ENCODE results near the gene ZGPAT.

The ZGPAT gene

DNA sequence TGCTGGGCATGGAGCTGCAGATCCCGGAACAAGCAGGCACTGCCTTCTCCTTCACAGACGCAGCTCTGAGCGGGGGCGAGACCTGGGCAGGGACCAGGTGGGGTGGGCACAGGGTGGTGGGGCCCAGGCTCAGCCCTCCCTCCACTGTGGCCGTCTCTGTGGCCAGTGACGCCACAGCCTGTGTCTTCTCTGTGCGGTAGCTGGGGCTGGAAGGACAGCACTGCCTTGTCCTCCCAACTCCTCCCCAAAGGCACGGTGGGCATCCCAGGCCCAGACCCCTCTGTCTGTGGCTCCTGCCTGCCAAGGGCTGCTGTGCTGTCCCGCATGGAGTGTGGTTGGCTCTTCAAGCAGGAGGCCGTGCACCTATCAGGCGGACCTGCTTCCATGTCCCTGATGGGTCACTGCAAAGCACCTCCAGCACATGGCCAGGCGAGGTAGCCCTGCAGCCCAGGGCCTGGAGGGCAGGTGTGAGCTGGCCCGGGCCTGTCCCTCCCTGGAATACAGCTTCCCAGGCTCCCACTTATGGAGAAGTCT is 26.2 kb upstream of the ZGPAT start:
- TF ChIP-seq, protein P1, sequence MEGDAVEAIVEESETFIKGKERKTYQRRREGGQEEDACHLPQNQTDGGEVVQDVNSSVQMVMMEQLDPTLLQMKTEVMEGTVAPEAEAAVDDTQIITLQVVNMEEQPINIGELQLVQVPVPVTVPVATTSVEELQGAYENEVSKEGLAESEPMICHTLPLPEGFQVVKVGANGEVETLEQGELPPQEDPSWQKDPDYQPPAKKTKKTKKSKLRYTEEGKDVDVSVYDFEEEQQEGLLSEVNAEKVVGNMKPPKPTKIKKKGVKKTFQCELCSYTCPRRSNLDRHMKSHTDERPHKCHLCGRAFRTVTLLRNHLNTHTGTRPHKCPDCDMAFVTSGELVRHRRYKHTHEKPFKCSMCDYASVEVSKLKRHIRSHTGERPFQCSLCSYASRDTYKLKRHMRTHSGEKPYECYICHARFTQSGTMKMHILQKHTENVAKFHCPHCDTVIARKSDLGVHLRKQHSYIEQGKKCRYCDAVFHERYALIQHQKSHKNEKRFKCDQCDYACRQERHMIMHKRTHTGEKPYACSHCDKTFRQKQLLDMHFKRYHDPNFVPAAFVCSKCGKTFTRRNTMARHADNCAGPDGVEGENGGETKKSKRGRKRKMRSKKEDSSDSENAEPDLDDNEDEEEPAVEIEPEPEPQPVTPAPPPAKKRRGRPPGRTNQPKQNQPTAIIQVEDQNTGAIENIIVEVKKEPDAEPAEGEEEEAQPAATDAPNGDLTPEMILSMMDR (IDR thresholded peaks at IDR 0.05), result no peak

DNA sequence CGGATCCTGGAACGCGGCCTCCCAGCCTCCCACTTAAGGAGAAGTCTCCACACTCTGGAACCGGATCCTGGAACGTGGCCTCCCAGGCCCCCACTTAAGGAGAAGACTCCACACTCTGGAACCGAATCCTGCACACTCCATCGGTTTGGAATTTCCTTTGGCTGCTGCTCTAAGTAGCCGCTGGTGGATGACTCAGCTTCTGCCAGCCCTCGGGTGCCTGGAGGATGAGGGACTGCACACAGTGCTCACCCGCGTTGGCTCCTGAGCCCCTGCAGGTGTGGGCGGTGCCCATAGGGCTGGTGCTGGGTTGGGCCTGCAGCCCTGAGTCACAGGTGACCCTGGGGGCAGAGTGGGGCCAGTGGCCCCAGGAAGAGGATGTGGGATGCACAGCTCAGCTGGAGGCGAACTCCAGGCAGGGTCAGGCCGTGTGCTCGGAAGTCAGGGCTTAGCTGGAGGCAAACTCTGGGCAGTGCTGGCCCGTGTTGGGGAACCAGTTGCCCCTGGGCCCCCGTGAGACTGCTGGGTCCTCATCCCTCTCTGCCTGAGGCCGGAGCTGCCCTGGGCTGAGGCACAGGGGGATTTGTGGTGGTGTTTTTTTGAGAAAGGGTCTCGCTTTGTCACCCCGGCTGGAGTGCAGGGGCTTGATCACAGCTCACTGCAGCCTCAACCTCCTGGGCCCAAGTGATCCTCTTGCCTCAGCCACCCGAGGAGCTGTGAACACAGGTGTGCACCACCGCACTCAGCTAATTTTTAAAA is 25.3 kb upstream of the ZGPAT start:
- TF ChIP-seq, protein P1 (IDR thresholded peaks at IDR 0.05), result no peak

DNA sequence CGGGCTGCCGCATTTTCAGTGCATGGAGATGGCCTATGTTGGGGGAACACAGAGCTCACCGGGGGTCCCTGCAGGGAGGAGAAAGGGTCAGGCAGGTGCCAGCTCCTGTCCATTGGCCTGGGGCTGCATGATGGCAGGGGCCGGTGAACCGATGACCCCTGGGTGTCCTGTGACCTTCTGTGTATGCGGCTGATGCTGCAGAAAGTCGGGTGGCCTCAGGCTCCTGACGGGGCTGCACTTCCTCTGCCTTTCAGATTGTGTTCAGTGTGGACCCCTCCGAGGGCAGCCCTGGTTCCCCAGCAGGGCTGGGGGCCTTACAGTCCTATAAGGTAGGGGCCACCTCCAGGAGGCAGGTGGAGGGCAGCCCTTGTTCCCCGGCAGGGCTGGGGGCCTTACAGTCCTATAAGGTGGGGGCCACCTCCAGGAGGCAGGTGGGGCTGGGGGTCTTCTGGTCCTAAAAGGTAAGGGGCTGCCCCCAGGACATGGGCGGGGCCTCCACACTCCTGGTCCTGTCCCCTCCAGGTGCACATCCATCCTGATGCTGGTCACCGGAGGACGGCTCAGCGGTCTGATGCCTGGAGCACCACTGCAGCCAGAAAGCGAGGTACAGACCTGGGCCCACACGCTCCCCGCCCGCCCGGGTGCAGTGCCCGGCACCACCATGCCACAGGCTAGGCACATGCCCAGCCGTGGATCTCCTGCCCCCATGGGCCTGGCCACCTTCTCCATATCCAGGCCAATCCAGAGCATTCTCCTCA is 22.4 kb upstream of the ZGPAT start:
- TF ChIP-seq, protein P1 (IDR thresholded peaks at IDR 0.05), result no peak

DNA sequence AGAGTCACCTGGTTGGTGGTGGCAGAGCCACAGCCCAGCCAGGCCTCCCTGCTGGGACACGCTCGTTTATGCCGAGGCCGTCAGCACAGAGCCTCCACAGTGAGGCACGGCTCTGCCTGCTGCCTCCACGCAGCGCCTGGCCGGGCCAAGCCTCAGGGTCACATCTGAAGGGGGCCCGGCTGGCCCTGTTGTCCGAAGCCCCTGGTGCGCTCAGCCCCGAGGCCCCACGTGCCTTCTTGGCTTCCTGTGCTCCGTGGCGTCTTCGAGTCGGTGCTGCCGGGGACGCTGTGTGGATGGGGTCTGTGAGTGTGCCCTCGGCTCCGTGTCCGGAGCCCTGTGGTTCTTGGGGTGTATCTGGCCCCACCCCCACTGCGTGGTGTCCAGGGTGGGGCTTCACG is 21.7 kb upstream of the ZGPAT start:
- TF ChIP-seq, protein P1 (IDR thresholded peaks at IDR 0.05), result no peak

DNA sequence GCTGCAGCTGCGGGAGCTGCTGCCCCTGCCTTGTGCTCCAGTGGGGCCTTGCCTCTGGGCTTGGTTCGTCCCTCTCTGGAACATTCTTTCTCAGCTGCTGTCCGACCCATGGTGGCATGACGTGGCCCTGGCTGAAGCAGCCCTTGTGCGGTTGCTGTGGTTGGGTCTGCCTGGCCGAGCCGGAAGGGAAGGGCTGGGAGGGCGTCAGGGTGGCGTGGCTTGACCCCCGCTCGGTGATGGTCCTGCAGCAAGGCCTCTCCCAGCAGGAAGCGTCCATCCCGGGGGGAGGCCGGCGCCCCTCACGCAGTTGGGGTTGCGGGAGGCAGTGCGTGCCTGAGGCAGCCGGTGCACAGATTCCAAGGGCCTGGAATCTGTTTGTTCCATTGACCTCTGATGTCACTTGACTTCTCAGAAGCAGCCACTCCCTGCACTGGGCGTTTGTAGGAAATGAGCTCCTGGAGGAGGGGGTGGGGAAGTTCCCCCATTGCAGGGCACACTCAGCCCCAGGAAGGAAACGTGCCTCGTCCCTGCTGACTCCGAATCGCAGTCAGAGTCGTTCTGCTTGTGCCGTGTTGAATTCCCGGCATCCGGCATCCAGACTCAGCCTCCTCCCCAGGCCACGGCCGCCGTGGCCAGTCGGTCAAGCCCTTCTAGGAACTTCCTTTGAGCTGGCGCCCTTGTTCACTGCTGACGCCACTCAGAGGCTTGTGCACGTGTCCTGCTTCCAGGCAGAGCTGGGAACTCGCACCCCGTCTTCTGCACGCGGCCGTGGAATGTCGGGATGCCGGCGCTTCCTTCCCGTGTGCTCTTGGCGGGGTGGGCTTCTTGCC is 21.1 kb upstream of the ZGPAT start:
- TF ChIP-seq, protein P1 (IDR thresholded peaks at IDR 0.05), result no peak

DNA sequence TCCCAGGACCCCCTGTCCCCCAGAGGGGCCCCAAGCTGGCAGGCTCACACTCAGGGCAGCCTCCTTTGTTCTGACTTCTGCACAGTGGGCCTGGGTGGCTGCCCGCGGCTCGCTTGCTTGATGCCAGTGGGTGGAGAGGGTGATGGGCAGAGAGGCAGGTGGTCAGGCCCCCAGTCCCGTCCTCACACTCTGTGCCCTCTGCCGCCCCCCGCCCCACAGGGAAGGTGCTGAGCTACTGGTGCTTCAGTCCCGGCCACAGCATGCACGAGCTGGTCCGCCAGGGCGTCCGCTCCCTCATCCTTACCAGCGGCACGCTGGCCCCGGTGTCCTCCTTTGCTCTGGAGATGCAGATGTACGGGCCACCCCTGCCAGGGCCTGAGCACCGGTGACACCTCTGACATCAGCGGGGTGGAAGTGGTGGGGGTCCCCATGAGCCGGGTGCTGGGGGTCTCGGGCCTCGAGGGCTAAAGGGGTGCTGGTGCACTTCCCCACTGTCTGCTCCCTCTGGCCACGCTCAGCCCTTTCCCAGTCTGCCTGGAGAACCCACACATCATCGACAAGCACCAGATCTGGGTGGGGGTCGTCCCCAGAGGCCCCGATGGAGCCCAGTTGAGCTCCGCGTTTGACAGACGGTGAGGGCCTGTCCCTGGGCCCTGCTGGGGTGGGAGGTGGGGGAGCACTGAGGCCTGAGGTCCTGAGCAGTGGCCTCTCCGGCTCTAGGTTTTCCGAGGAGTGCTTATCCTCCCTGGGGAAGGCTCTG is 20.2 kb upstream of the ZGPAT start:
- TF ChIP-seq, protein P1 (IDR thresholded peaks at IDR 0.05), result no peak

Measured in LNCAP (cell line).